ENCODE results near the gene PTGS2. TPM values are rescaled to one million over a fixed set of nuclear protein-coding genes. Genes with fewer than 3 reads are reported as not detected.

The PTGS2 gene
- total and polyA plus RNA-seq, 2 of the 8 experiments (the other 6 are each of a cell fraction or from before 2014, with no cell fraction given): 0.29 to 0.35 TPM

GRCh38 chr1:186672596-186672995 is 7.6 kb downstream of the PTGS2 start (continued):
- TF ChIP-seq CHD2 (IDR thresholded peaks at IDR 0.05; ENCODE audit: low read length) (no peak), ZNF274 (IDR thresholded peaks at IDR 0.05; ENCODE audit: borderline replicate concordance, extremely low read depth, low read length) (no peak), PHF8 (conservative IDR thresholded peaks at IDR 0.05; ENCODE audit: low read depth, low read length) (no peak), MAFK (IDR thresholded peaks at IDR 0.05; ENCODE audit: low read depth, low read length) (no peak), JUND (IDR thresholded peaks at IDR 0.05; ENCODE audit: low read length) (no peak), CBX5 (IDR thresholded peaks at IDR 0.05; ENCODE audit: low read depth, low read length) (no peak)
- TF ChIP-seq, protein P1, sequence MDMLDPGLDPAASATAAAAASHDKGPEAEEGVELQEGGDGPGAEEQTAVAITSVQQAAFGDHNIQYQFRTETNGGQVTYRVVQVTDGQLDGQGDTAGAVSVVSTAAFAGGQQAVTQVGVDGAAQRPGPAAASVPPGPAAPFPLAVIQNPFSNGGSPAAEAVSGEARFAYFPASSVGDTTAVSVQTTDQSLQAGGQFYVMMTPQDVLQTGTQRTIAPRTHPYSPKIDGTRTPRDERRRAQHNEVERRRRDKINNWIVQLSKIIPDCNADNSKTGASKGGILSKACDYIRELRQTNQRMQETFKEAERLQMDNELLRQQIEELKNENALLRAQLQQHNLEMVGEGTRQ (IDR thresholded peaks at IDR 0.05; ENCODE audit: low read length): no peak
